Mucosa of stomach (tissue), 1 donor: ENCODE results near the gene TESPA1.

Source experiments
- H3K27me3 ChIP-seq: one replicate; pipeline ENCODE4 v1.7.0; 2013; ENCODE audit warnings: mild to moderate bottlenecking, low read length; ENCODE audit not compliant: control insufficient read depth, insufficient read depth
- H3K36me3 ChIP-seq: one replicate; pipeline ENCODE4 v1.7.0; 2013; ENCODE audit warnings: low read length; ENCODE audit not compliant: control insufficient read depth, insufficient read depth
- H3K4me1 ChIP-seq: one replicate; pipeline ENCODE4 v1.7.0; 2013; ENCODE audit warnings: mild to moderate bottlenecking, low read length; ENCODE audit not compliant: control insufficient read depth, insufficient read depth
- H3K4me3 ChIP-seq: one replicate; pipeline ENCODE4 v1.7.0; 2013; ENCODE audit warnings: low read length
- H3K9ac ChIP-seq: one replicate; pipeline ENCODE4 v1.7.0; 2013; ENCODE audit warnings: mild to moderate bottlenecking, low read length, moderate library complexity
- H3K9me3 ChIP-seq: one replicate; pipeline ENCODE4 v1.7.0; 2013; ENCODE audit warnings: mild to moderate bottlenecking, low read length, moderate library complexity; ENCODE audit not compliant: control insufficient read depth
- donor health status: Pancreatic carcinoma.

Gene TESPA1

DNA sequence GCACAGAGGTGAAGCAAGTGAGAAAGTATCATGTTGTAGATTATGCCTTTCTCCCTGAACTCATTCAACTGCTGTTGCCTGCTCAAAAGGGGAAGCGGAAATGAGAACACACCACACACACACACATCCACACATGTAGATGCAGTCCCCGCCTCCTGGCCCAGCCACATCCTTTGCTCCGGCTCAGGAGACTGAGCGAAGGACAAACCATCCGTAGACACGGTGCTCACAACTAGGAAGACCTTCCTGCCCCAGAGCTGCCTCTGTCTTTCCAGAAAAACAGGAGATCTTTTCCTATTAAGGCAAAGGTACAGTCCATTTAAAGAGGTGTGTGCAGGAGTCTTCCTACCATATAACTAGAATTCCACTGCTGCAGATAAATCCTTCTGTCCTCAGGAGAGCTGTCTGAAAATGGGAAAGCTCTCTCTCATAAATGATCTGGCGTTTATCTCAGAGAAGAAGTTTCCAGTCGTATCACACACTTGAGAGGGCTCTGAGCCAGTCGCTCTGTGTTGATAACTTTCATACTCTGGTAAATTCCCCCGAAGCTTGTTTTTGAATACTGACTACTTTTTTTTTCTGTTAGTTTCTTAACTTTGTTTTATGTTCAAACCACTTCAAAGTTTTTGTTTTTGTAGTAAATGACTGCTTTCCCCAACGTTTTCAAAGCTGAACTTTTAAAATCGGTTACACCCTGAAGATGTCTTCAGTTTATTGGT lies at the start of gene TESPA1:
Gene TESPA1 (minus strand): TSS at position 105 of the 719 bp plus-strand sequence. CDS start 10,200 bp downstream, outside the sequence.
- H3K36me3 ChIP-seq, result no peaks in the 10 kb centered on the region
- H3K4me3 ChIP-seq, result no peak within 1 kb of the TSS
- no peaks in the 10 kb centered on the region for H3K4me1 ChIP-seq
- no peak within 1 kb of the TSS for H3K9ac ChIP-seq
- no peaks in the 10 kb centered on the region for H3K27me3 ChIP-seq
- no peaks in the 10 kb centered on the region for H3K9me3 ChIP-seq

DNA sequence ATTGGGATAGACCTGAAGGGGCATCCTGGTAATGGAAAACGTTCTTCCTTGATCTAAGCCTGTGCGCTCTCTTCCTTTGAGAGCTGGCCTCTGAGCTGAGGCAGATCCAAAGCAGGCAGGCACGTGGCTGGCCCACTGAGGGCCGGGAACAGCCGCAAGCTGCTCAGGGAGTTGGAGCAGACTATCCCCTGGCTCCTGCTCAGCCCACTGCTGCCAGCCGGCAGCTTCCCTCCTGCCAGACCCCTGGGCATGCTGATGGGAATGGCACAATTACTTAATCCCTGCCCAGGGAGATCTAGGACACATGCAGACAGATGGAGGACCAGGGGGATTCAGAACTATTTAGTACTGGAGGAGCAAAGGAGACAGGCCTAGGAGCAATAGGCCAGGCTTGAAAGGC lies 49.7 kb upstream of the TESPA1 start:
- Histone ChIP-seq H3K9me3 (no peaks in the 10 kb centered on the region), H3K4me3 (no peak overlapping the region), H3K9ac (no peak overlapping the region), H3K36me3 (no peaks in the 10 kb centered on the region), H3K4me1 (no peaks in the 10 kb centered on the region), H3K27me3 (peaks cover 3% of the 10 kb centered on the region)

DNA sequence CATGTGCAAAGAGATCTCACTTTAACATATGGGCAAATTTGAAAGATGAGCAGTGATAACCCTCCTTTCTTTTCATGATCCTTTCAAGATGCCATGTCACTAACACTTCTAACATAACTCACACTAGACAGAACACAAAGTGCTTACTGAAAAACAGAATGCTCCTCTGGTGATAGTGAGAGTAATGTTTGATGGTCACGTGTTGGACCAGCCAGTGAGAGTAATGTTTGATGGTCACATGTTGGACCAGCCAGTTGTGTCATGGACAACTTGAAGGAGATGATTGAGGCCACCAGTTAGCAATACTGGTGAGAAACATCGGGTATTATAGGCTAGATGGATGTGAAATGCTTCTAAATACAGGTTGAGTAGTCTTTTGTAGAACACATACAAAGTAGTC lies 40.9 kb upstream of the TESPA1 start:
- Histone ChIP-seq H3K36me3 (no peaks in the 10 kb centered on the region), H3K9me3 (no peaks in the 10 kb centered on the region), H3K9ac (no peak overlapping the region), H3K27me3 (no peaks in the 10 kb centered on the region), H3K4me3 (no peak overlapping the region), H3K4me1 (no peaks in the 10 kb centered on the region)

DNA sequence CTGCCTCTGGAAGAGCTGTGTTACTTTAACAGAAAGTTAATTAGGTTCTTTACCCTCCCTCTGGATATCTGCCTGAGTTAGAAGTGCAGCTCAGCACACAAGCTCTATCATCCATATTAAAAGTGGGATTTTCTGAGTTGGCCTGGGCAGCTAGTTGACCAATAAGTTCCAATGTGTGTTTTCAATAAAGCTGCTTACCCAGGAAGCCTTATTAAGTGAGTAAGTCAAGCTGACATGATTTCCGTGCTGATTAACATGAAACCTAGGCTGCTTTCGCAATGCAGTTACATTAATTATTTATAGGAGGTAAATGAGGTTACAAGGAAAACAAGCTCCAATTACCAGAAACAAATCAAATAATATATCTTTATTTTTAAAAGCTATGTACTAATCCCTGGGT lies 40.0 kb upstream of the TESPA1 start:
- Histone ChIP-seq H3K4me1 (peaks cover 4% of the 10 kb centered on the region), H3K4me3 (no peak overlapping the region), H3K27me3 (peaks cover 7% of the 10 kb centered on the region), H3K9ac (no peak overlapping the region), H3K9me3 (no peaks in the 10 kb centered on the region), H3K36me3 (no peaks in the 10 kb centered on the region)

- Histone ChIP-seq H3K27me3 (peaks cover 13% of the 10 kb centered on the region), H3K9ac (no peak within 1 kb of the TSS), H3K4me1 (peaks cover 4% of the 10 kb centered on the region), H3K4me3 (no peak within 1 kb of the TSS), H3K36me3 (no peaks in the 10 kb centered on the region), H3K9me3 (no peaks in the 10 kb centered on the region)
Observed at GRCh38 chr12:55019784-55020183, 35.2 kb upstream of the TESPA1 start, which contains the start of gene NEUROD4. NEUROD4 (plus strand) TSS chr12:55019974; CDS start chr12:55026440, 6,466 bp downstream.

- Histone ChIP-seq H3K36me3 (no peaks in the 10 kb centered on the region), H3K9ac (no peak overlapping the region), H3K4me3 (no peak overlapping the region), H3K27me3 (peaks cover 13% of the 10 kb centered on the region), H3K9me3 (no peaks in the 10 kb centered on the region), H3K4me1 (peaks cover 4% of the 10 kb centered on the region)
Observed at GRCh38 chr12:55017416-55017925, 32.9 kb upstream of the TESPA1 start.

- no peak overlapping the region for H3K9ac ChIP-seq
- H3K36me3 ChIP-seq, result no peaks in the 10 kb centered on the region
- no peaks in the 10 kb centered on the region for H3K9me3 ChIP-seq
- no peak overlapping the region for H3K4me3 ChIP-seq
- H3K4me1 ChIP-seq, result no peaks in the 10 kb centered on the region
- H3K27me3 ChIP-seq, result no peaks in the 10 kb centered on the region
Observed at GRCh38 chr12:55008944-55009585, 24.5 kb upstream of the TESPA1 start.

DNA sequence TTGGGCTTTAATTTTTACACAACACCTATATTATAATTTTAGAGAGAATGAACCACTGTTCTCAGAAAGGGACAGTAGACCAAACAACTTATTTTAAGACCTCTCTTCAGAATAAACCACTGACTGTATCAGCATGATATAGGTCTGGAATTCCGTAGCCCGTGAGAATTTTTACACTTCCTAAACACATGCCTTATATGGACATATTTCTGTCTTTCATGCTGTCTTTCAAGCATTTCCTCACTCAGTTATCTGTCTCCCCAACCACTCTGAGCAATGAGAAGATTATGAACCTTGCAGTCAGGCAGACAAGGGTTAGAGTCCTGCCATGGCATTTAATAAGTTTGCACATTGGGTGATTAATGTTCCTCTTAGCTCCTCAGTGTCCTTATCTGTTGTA lies 17.8 kb upstream of the TESPA1 start:
- no peaks in the 10 kb centered on the region for H3K4me1 ChIP-seq
- no peaks in the 10 kb centered on the region for H3K27me3 ChIP-seq
- no peak overlapping the region for H3K9ac ChIP-seq
- H3K4me3 ChIP-seq, result no peak overlapping the region
- H3K36me3 ChIP-seq, result no peaks in the 10 kb centered on the region
- H3K9me3 ChIP-seq, result no peaks in the 10 kb centered on the region

DNA sequence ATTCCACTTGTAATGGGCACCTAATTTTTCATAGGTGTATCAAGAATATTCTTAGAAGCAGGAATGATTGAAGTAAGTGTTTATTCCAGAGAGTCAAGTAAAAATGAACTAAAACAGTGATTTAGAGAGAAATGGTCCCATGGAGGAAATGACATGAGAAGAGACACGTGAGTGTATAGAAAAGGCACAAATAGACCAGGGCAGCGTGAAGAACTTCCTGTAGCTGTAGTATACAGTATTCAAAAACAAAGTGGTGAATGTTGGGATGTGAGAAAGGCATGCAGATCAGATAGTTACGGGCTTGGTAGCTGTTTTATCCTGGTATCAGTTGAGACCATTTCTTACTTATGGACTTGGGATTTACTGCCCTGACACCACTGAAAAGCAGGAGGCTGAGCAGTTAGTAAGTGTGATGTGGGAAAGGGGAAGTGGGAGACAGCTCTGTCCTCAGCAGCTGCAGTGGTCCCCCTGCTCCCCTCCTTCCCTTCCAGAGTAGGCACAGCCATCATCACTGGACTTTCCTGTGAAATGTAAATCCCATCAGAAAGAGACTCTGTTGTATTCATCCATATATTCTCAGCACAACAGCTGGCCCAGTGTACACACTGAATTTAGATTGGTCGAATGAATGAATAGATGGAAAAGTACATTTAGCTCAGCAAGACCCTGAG lies 16.8 kb upstream of the TESPA1 start:
- Histone ChIP-seq H3K4me3 (no peak overlapping the region), H3K36me3 (no peaks in the 10 kb centered on the region), H3K9ac (no peak overlapping the region), H3K27me3 (no peaks in the 10 kb centered on the region), H3K9me3 (no peaks in the 10 kb centered on the region), H3K4me1 (no peaks in the 10 kb centered on the region)

GRCh38 chr12:54998958-54999510 lies 14.5 kb upstream of the TESPA1 start:
- Histone ChIP-seq H3K9me3 (no peaks in the 10 kb centered on the region), H3K36me3 (no peaks in the 10 kb centered on the region)

DNA sequence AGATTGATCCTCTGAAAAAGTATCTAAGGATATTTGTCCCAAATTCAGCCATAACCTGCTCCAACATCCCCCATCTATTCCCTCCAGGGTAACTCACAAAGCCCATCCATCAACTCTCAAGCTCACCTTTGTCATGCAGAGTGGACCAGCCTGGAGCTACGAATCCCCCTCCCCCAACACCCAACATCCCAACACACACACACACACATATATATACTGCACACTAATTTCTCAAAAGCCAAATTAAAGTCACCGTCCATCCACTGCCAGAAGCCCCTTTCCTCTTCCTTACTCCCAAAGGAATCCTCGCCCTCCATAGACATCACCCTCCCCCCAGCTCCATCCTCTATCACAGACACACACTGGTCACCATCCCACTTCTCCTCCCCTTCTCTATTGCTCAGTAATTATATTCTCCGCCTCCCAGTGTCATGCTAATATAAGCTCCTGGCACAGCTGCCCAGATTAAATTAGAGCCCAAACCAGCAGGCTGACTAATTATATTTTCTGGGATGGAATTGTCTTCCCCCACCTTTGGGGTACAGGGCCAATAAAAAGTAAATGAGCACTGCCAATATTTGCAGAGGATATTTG lies 13.5 kb upstream of the TESPA1 start:
- Histone ChIP-seq H3K4me1 (no peaks in the 10 kb centered on the region), H3K9me3 (no peaks in the 10 kb centered on the region), H3K9ac (no peak overlapping the region), H3K4me3 (no peak overlapping the region), H3K36me3 (no peaks in the 10 kb centered on the region), H3K27me3 (no peaks in the 10 kb centered on the region)

More at GRCh38 chr12:54998958-54999510, 14.5 kb upstream of the TESPA1 start:
- Histone ChIP-seq H3K4me3 (no peak overlapping the region), H3K27me3 (no peaks in the 10 kb centered on the region), H3K4me1 (no peaks in the 10 kb centered on the region), H3K9ac (no peak overlapping the region)
